Subcutaneous abdominal adipose tissue (tissue), 5 donors: ENCODE results near the gene FBXO48.
A peak's percentile ranks its signal among the peaks of the same experiment; 100 is the strongest.
"Not testable (repeated sequence)": the region's sequence is repeated elsewhere in the genome, so short reads cannot be mapped to it uniquely, and the experiment has no call there.

Experiments used
- H3K27ac ChIP-seq: one replicate; pipeline ENCODE4 v1.7.0; 2013; ENCODE audit warnings: low read depth, mild to moderate bottlenecking, inconsistent platforms, low read length, moderate library complexity
- H3K27me3 ChIP-seq, 5 donors: one replicate each; pipeline ENCODE4 v1.7.0; 2013; ENCODE audit warnings: low read length in 5 of 5, inconsistent platforms in 1 of 5; ENCODE audit not compliant: control insufficient read depth in 5 of 5, insufficient read depth in 4 of 5
- H3K36me3 ChIP-seq, 5 donors: one replicate each; pipeline ENCODE4 v1.7.0; 2013; ENCODE audit warnings: low read length in 5 of 5; ENCODE audit not compliant: control insufficient read depth in 5 of 5, insufficient read depth in 5 of 5
- H3K4me1 ChIP-seq, 5 donors: one replicate each; pipeline ENCODE4 v1.7.0; 2013; ENCODE audit warnings: low read length in 5 of 5, mild to moderate bottlenecking in 3 of 5, moderate library complexity in 1 of 5; ENCODE audit not compliant: control insufficient read depth in 5 of 5, insufficient read depth in 5 of 5
- H3K4me3 ChIP-seq, 5 donors: one replicate each; pipeline ENCODE4 v1.7.0; 2013; ENCODE audit warnings: low read length in 5 of 5, low read depth in 1 of 5
- H3K9ac ChIP-seq, 5 donors: one replicate each; pipeline ENCODE4 v1.7.0; 2013; ENCODE audit warnings: low read length in 5 of 5, mild to moderate bottlenecking in 4 of 5, moderate library complexity in 3 of 5
- H3K9me3 ChIP-seq, 5 donors: one replicate each; pipeline ENCODE4 v1.7.0; 2013; ENCODE audit warnings: low read length in 5 of 5; ENCODE audit not compliant: control insufficient read depth in 5 of 5
- donor health status: healthy.
- donor health status: healthy.
- donor health status: healthy.
- donor health status: healthy.
- donor health status: healthy.

The FBXO48 gene

GRCh38 chr2:68499133-68499532 is 32.0 kb upstream of the FBXO48 start:
- Histone ChIP-seq H3K36me3 (peaks cover 0 to 4% (median 0%) of the 10 kb centered on the region in 5 donors), H3K4me3 (no peak overlapping the region), H3K27ac (no peak overlapping the region), H3K9ac (no peak overlapping the region), H3K27me3 (no peaks in the 10 kb centered on the region), H3K4me1 (no peaks in the 10 kb centered on the region), H3K9me3 (peaks cover 0 to 11% (median 0%) of the 10 kb centered on the region in 5 donors)

GRCh38 chr2:68491582-68491981 is 24.5 kb upstream of the FBXO48 start:
- no peaks in the 10 kb centered on the region for H3K36me3 ChIP-seq
- H3K9me3 ChIP-seq: peaks cover 0 to 8% (median 0%) of the 10 kb centered on the region in 5 donors
- peaks cover 0 to 6% (median 0%) of the 10 kb centered on the region in 5 donors for H3K4me1 ChIP-seq
- no peaks in the 10 kb centered on the region for H3K27me3 ChIP-seq
- no peak overlapping the region for H3K27ac ChIP-seq
- no peak overlapping the region for H3K4me3 ChIP-seq
- no peak overlapping the region for H3K9ac ChIP-seq

GRCh38 chr2:68489282-68489681 is 22.2 kb upstream of the FBXO48 start:
- Histone ChIP-seq H3K27ac (no peak overlapping the region), H3K4me1 (peaks cover 0 to 6% (median 0%) of the 10 kb centered on the region in 5 donors)

GRCh38 chr2:68488605-68489004 is 21.5 kb upstream of the FBXO48 start:
- not testable (repeated sequence) for H3K27me3 ChIP-seq, H3K9ac ChIP-seq

More at GRCh38 chr2:68489282-68489681, 22.2 kb upstream of the FBXO48 start:
- Histone ChIP-seq H3K4me3 (no peak overlapping the region), H3K9ac (no peak overlapping the region), H3K27me3 (no peaks in the 10 kb centered on the region), H3K9me3 (no peaks in the 10 kb centered on the region), H3K36me3 (no peaks in the 10 kb centered on the region)

GRCh38 chr2:68487773-68488355 is 20.8 kb upstream of the FBXO48 start:
- Histone ChIP-seq H3K27ac (no peak overlapping the region), H3K36me3 (no peaks in the 10 kb centered on the region), H3K9me3 (no peaks in the 10 kb centered on the region), H3K9ac (peak overlapping the region in 1 of 5 donors; percentile 4), H3K27me3 (no peaks in the 10 kb centered on the region), H3K4me1 (peaks cover 0 to 6% (median 0%) of the 10 kb centered on the region in 5 donors), H3K4me3 (no peak overlapping the region)

More at GRCh38 chr2:68488605-68489004, 21.5 kb upstream of the FBXO48 start:
- H3K36me3 ChIP-seq, H3K4me3 ChIP-seq, H3K27ac ChIP-seq, H3K4me1 ChIP-seq, H3K9me3 ChIP-seq: not testable (repeated sequence)

- Histone ChIP-seq H3K4me1 (peaks cover 0 to 3% (median 0%) of the 10 kb centered on the region in 5 donors), H3K9me3 (no peaks in the 10 kb centered on the region), H3K4me3 (no peak overlapping the region), H3K27me3 (no peaks in the 10 kb centered on the region), H3K9ac (no peak overlapping the region), H3K36me3 (no peaks in the 10 kb centered on the region), H3K27ac (no peak overlapping the region)
Observed at GRCh38 chr2:68483011-68483410, 15.9 kb upstream of the FBXO48 start.

GRCh38 chr2:68482296-68482820 is 15.3 kb upstream of the FBXO48 start:
- Histone ChIP-seq H3K27me3 (no peaks in the 10 kb centered on the region), H3K4me3 (no peak overlapping the region), H3K4me1 (no peaks in the 10 kb centered on the region), H3K9me3 (no peaks in the 10 kb centered on the region), H3K36me3 (no peaks in the 10 kb centered on the region), H3K27ac (no peak overlapping the region), H3K9ac (no peak overlapping the region)

- Histone ChIP-seq H3K36me3 (no peaks in the 10 kb centered on the region), H3K4me1 (no peaks in the 10 kb centered on the region), H3K27me3 (no peaks in the 10 kb centered on the region)
Observed at GRCh38 chr2:68478688-68479087, 11.6 kb upstream of the FBXO48 start.

GRCh38 chr2:68476454-68476853 is 9.4 kb upstream of the FBXO48 start:
- Histone ChIP-seq H3K9ac (no peak overlapping the region), H3K4me1 (no peaks in the 10 kb centered on the region), H3K36me3 (no peaks in the 10 kb centered on the region), H3K27me3 (no peaks in the 10 kb centered on the region), H3K9me3 (no peaks in the 10 kb centered on the region), H3K4me3 (no peak overlapping the region), H3K27ac (no peak overlapping the region)

More at GRCh38 chr2:68478688-68479087, 11.6 kb upstream of the FBXO48 start:
- Histone ChIP-seq H3K9ac (no peak overlapping the region), H3K27ac (no peak overlapping the region), H3K9me3 (no peaks in the 10 kb centered on the region), H3K4me3 (no peak overlapping the region)

GRCh38 chr2:68475576-68475975 is 8.5 kb upstream of the FBXO48 start:
- no peak overlapping the region for H3K9ac ChIP-seq
- no peak overlapping the region for H3K4me3 ChIP-seq
- H3K27ac ChIP-seq: no peak overlapping the region
- H3K4me1 ChIP-seq: no peaks in the 10 kb centered on the region
- H3K36me3 ChIP-seq: no peaks in the 10 kb centered on the region
- H3K9me3 ChIP-seq: no peaks in the 10 kb centered on the region
- no peaks in the 10 kb centered on the region for H3K27me3 ChIP-seq
